ENCODE results near the gene MED15. TPM values are rescaled to one million over a fixed set of nuclear protein-coding genes. Genes with fewer than 3 reads are reported as not detected.
A peak's percentile ranks its signal among the peaks of the same experiment; 100 is the strongest.

MED15 gene
- total and polyA plus RNA-seq, 10 of the 15 experiments (the other 5 are each of a cell fraction or from before 2014, with no cell fraction given) = 1.4 to 75.2 (median 26.9) TPM

GRCh38 chr22:20509344-20510047 is 2.1 kb downstream of the MED15 start (continued):
- TF ChIP-seq EP300 (IDR thresholded peaks at IDR 0.05; ENCODE audit: borderline replicate concordance in 1 of 2, control insufficient read depth in 1 of 2, low read depth in 2 of 2, low read length in 2 of 2) (0 out of 4 replicates have a peak, but pooled peaks of 1 of the 2 experiments have one; percentile 31), SUZ12 (IDR thresholded peaks at IDR 0.05; ENCODE audit: unreplicated experiment) (no peak), ESRRA (IDR thresholded peaks at IDR 0.05; ENCODE audit: low read length) (no peak), EED (IDR thresholded peaks at IDR 0.05; ENCODE audit: low read depth) (peak; percentile 91), PKNOX1 (IDR thresholded peaks at IDR 0.05) (no peak; the same call in 1 of the 2 replicates), CHD2 (IDR thresholded peaks at IDR 0.05; ENCODE audit: borderline replicate concordance, low read depth, low read length) (peak; percentile 47; the same call in 1 of the 2 replicates), ZNF274 (IDR thresholded peaks at IDR 0.05; ENCODE audit: insufficient read depth, insufficient read length) (no peak), NFIC (IDR thresholded peaks at IDR 0.05; ENCODE audit: low read depth, low read length) (peak; percentile 60; the same call in 1 of the 2 replicates), FOXM1 (IDR thresholded peaks at IDR 0.05; ENCODE audit: low read depth, low read length) (0 out of 2 replicates have a peak, but pooled peaks have one; percentile 21), ETV6 (conservative IDR thresholded peaks at IDR 0.05 in 1 of 2, IDR thresholded peaks at IDR 0.05 in 1 of 2; ENCODE audit: borderline replicate concordance in 1 of 2, low read depth in 1 of 2) (peak in 1 of 2 experiments; percentile 80; a peak in 2 of 4 replicates), BMI1 (IDR thresholded peaks at IDR 0.05; ENCODE audit: borderline replicate concordance) (no peak), CREB1 (IDR thresholded peaks at IDR 0.05; ENCODE audit: low read depth) (0 out of 2 replicates have a peak, but pooled peaks have one; percentile 25), NBN (IDR thresholded peaks at IDR 0.05) (0 out of 2 replicates have a peak, but pooled peaks have one; percentile 54), RUNX3 (IDR thresholded peaks at IDR 0.05; ENCODE audit: low read length) (peak; percentile 73), KAT2A (conservative IDR thresholded peaks at IDR 0.05; ENCODE audit: control insufficient read depth, low read depth, low read length) (no peak)
- TF ChIP-seq, protein P1, sequence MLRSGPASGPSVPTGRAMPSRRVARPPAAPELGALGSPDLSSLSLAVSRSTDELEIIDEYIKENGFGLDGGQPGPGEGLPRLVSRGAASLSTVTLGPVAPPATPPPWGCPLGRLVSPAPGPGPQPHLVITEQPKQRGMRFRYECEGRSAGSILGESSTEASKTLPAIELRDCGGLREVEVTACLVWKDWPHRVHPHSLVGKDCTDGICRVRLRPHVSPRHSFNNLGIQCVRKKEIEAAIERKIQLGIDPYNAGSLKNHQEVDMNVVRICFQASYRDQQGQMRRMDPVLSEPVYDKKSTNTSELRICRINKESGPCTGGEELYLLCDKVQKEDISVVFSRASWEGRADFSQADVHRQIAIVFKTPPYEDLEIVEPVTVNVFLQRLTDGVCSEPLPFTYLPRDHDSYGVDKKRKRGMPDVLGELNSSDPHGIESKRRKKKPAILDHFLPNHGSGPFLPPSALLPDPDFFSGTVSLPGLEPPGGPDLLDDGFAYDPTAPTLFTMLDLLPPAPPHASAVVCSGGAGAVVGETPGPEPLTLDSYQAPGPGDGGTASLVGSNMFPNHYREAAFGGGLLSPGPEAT (IDR thresholded peaks at IDR 0.05; ENCODE audit: low read depth) = peak; percentile 51; the same call in 1 of the 2 replicates

Measured in GM12878 (cell line).